GM13977 (cell line): ENCODE results near the gene CHD2.

Experiments used
- DNase-seq: peaks from one replicate; pipeline ENCODE4 v3.0.0; 2012; ENCODE audit warnings: low spot score
- in situ Hi-C: fragments of 300-500 bp; cut with MboI; formaldehyde crosslinking; loops from one replicate; pipeline ENCODE4 v1.12.0; 2022; ENCODE audit warnings: low sequenced_read_pairs, low pct_unique_long_range_greater_than_20kb, mixed read lengths, inconsistent platforms; ENCODE audit not compliant: unreplicated experiment
- TF ChIP-seq, protein P1 (sequence below): IDR thresholded peaks from 2 replicates; pipeline ENCODE4 v1.5.1; 2012; ENCODE audit warnings: mild to moderate bottlenecking, control low read depth; ENCODE audit not compliant: insufficient read depth; ENCODE audit errors: extremely low read depth, missing control alignments

CHD2 gene

DNA sequence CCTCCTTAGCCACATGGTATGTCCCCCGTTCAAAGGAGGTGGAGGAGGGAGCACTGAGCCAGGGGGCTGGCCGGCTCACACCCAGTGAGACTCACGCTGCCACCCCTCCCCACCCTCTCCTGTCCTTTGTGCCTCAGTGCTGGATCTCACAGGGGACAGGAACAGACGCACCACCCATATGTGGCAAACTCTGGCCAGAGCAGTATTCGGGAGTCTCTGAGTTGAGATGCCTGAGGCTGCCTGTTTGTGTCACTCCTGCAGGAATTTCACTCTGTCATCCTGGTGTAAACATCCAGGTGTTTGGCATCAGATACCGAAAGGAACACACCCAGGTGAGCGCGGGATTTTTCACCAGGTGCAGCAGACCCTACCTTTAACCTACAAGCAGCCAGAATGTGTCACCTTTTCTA lies 163.1 kb downstream of the CHD2 start:
- in situ Hi-C loops, result no loop called here
- TF ChIP-seq, protein P1, sequence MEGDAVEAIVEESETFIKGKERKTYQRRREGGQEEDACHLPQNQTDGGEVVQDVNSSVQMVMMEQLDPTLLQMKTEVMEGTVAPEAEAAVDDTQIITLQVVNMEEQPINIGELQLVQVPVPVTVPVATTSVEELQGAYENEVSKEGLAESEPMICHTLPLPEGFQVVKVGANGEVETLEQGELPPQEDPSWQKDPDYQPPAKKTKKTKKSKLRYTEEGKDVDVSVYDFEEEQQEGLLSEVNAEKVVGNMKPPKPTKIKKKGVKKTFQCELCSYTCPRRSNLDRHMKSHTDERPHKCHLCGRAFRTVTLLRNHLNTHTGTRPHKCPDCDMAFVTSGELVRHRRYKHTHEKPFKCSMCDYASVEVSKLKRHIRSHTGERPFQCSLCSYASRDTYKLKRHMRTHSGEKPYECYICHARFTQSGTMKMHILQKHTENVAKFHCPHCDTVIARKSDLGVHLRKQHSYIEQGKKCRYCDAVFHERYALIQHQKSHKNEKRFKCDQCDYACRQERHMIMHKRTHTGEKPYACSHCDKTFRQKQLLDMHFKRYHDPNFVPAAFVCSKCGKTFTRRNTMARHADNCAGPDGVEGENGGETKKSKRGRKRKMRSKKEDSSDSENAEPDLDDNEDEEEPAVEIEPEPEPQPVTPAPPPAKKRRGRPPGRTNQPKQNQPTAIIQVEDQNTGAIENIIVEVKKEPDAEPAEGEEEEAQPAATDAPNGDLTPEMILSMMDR, result no peak
- no peak for DNase-seq

DNA sequence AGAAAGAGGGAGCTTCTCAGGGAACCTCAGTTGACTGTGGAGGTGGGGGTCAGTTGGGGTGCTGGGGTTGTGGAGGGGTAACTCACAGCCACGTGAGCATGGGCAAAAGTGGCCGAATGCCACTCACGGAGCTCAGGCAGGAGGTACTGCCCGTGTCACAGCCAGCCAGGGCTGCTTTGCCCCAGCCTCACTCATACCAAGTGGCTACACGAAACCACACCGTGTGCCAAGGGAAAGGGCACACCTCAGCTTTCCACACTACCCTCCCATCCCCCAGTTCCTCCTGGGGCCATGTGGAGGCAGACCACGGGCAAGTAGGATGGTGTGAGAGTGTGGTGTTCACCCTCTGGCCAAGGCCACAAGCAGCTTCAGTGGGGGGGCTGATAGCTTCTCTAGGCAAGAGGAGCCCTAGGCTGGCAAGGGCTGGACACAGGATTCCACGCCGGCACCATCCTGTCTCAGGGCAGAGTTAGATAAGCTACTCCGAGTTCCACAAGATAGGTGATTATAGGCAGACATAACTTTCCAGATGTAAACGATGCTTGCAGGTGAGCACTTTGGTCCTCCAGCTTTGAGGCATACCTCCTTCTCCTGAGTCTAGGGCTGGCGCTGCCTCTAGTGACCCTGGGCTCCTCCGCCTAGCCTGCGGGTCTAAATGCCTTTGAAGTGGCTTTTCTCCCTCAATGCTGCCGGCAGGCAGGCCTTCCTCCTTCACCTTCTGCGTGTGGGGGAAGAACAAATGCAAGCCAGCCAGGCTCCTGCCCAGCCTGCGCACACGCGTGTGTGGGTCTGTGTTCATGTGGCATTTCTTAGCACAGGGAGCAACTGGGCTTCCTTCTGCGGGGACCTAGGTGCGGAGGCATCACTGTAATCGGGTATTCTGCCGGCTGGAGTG lies 163.9 kb downstream of the CHD2 start:
- in situ Hi-C loops, result no loop called here
- TF ChIP-seq, protein P1, result no peak
- DNase-seq, result no peak

DNA sequence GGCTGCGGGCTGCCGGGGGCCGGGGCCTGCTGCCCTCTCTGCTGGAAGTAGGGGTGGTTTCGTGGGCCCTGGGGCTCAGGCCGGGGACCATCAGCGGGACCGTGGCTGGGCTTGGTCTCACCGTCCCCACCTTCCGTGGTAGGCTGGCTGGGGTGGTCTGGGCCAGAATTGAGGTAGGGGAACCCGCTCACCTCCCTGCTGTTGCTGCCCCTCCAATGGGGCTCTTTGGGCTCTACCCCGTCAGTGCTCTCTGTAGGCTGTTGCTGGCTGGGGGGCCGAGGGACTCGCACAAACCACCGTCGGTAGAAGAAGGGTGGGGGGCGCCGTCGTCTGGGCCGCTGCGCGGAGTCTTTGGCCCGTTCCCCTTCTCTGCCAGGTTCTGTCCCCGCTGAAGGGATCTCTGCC lies 165.5 kb downstream of the CHD2 start:
- in situ Hi-C loops, result no loop called here

DNA sequence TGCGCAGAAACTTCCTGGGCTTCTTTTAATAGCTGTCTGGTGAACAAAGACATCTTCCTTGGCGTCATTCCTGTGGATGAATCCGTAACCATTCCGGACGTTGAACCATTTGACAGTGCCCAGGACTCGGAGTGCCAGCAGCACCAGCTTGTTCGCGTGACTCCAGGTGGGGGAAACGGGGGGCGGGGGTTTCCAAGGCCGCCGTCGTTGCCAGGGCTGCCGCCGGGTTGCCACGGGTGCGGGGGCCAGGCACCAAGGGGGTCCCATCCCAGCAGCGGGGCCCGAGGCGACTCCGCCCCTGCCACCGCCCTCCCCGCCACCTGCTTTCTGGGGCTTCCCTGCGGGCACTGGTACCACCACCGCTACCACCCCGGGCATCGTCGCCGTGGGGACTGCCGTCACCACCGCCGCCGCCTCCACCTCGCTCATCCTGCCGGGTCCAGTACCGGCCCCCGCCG lies 166.1 kb downstream of the CHD2 start:
- DNase-seq, result no peak
- TF ChIP-seq, protein P1, result no peak
- in situ Hi-C loops, result no loop called here

More for the DNA sequence above, 165.5 kb downstream of the CHD2 start:
- TF ChIP-seq, protein P1, result no peak
- no peak for DNase-seq

DNA sequence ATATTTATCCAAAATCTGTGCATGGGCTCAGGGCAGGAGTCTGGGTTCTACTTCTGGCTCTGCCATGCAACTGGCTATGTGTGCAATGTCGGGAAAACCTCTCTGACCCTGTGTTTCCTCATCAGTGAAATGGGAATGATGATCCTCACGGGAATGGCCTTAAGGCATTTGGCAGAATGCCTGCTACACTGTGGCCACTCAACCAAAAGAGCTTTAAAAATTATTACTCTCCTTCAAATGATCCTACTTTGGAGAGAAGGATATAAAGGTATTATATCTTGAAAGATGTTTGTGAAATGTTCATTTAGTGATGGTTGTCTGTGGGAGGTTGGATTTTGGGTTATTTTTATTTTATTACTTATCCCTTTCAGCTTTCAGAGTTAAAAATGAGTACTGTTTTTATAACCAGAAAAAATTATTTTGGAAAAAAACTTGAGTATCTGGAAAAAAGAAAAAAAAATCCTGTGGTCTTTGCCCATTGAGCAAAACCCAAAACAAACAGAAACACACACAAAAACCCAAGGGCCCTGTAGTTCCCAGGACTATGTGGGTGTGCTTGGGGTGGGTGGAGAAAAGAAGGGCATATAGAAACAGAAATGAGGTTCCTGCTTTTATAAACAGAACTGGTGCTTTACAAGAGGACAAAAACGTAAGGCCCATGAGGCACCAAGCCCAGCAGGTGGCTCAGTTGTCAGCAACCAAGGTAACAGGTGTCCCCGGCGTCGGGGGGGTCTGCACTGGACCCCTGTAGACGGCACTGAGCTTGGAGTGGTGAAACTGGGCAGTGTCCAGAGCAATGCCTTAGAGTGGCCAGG lies 166.9 kb downstream of the CHD2 start:
- TF ChIP-seq, protein P1, result no peak
- in situ Hi-C loops, result no loop called here
- DNase-seq, result no peak

DNA sequence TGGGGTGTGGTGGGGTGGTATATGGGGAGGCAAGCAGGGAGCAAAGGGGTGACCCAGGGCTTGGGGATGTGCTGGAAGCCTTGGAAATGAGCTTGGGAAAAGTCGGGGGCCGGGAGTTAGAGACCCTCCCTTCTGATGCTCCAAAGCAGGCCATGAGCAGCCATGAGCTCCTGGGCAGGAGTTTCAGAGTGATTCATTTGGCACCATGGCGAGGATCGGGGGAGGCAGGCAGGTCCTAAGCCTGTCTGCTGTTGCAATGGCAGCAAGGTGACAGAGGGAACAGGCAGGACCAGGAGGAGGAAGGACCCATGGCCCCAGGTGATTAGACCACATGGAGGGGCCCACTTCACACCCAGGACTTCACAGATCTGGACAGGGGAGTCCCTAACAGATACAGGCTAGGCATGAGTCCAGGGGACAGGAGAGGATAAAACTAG lies 167.5 kb downstream of the CHD2 start:
- no peak for DNase-seq
- TF ChIP-seq, protein P1, result no peak
- in situ Hi-C loops, result no loop called here
